Lower leg skin (tissue), 3 donors: ENCODE results near the gene CNIH3.

Experiments
- CTCF ChIP-seq, 3 donors: fragments of 450-650 bp; IDR thresholded peaks; one replicate each; pipeline ENCODE4 v1.5.1; 2016; ENCODE audit warnings: antibody characterized with exemption in 3 of 3, mild to moderate bottlenecking in 3 of 3, moderate library complexity in 2 of 3
- POLR2A ChIP-seq, 2 donors: fragments of 450-650 bp; IDR thresholded peaks; one replicate each; pipeline ENCODE4 v1.6.1; 2016 to 2017; ENCODE audit warnings: antibody characterized with exemption in 2 of 2, mild to moderate bottlenecking in 1 of 2, moderate library complexity in 1 of 2

GRCh38 chr1:224676551-224676950 lies 60.4 kb downstream of the CNIH3 start:
- TF ChIP-seq CTCF (IDR thresholded peaks at IDR 0.05) (no peak), POLR2A (IDR thresholded peaks at IDR 0.05) (no peak)
